Raji (cell line): ENCODE results near the gene MGA.

Experiments used
- POLR2A ChIP-seq: IDR thresholded peaks from 2 replicates; pipeline ENCODE4 v1.6.1; 2011; ENCODE audit warnings: low read depth, low read length, control low read depth; ENCODE audit not compliant: insufficient read depth

Gene MGA

DNA sequence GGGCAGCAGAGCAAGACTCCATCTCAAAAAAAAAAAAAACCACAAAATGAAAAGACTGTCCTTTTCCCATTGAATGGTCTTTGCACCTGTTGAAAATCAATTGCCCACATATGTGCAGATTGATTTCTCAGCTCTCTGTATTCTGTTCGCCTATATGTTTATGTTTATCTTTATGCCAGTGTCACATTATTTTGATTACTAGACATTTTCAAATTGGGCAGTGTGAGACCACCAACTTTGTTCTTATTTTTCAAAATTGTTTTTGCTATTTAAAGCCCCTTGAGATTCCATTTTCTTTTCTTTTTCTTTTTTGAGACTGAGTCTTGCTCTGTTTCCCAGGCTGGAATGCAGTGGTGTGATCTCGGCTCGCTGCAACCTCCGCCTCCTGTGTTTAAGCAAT lies 18.5 kb downstream of the MGA start:
- TF ChIP-seq POLR2A = no peak

GRCh38 chr15:41683955-41684354 lies 23.8 kb downstream of the MGA start:
- TF ChIP-seq POLR2A = no peak

GRCh38 chr15:41688671-41689070 lies 28.5 kb downstream of the MGA start:
- no peak for TF ChIP-seq POLR2A

- TF ChIP-seq POLR2A = no peak
Measured at GRCh38 chr15:41689083-41689482, 28.9 kb downstream of the MGA start.

DNA sequence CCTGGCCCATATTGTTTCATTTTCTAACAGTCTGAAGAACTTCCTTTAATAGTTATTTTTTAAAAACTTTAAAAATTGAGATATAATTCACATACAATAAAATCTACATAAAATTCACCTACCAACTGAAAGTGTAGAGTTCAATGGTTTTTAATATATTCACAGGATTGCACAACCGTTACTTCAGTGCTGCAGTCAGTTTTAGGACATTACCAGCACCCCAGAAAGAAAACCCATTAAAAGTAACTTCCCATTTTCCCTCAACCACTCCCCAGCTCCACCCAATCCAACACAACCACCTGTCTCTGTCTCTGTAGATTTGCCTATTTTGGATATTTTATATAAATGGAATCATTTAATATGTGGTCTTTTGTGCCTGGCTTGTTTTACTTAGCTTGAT lies 29.6 kb downstream of the MGA start:
- no peak for TF ChIP-seq POLR2A

- no peak for TF ChIP-seq POLR2A
Measured at GRCh38 chr15:41690636-41691035, 30.4 kb downstream of the MGA start.

DNA sequence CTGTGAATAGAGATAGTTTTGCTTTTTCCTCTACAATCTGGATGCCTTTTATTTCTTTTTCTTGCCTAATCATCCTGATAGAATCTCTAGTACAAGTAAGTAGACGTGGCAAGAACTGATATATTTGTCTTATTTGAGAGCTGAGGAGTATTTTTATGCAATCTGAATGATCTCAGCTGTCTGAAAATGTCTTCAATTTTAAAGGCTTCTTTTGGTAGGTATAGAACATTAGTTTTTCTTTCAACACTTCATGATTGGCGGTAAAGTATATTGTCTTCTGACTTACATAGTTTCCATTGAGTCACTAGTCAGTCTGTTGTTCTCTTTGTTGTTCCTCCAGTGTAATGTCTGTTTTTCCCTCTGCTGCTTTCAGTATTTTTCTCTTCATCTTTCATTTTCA lies 31.3 kb downstream of the MGA start:
- no peak for TF ChIP-seq POLR2A

GRCh38 chr15:41692049-41692448 lies 31.8 kb downstream of the MGA start:
- no peak for TF ChIP-seq POLR2A

- no peak for TF ChIP-seq POLR2A
Measured at GRCh38 chr15:41693757-41694156, 33.6 kb downstream of the MGA start.

DNA sequence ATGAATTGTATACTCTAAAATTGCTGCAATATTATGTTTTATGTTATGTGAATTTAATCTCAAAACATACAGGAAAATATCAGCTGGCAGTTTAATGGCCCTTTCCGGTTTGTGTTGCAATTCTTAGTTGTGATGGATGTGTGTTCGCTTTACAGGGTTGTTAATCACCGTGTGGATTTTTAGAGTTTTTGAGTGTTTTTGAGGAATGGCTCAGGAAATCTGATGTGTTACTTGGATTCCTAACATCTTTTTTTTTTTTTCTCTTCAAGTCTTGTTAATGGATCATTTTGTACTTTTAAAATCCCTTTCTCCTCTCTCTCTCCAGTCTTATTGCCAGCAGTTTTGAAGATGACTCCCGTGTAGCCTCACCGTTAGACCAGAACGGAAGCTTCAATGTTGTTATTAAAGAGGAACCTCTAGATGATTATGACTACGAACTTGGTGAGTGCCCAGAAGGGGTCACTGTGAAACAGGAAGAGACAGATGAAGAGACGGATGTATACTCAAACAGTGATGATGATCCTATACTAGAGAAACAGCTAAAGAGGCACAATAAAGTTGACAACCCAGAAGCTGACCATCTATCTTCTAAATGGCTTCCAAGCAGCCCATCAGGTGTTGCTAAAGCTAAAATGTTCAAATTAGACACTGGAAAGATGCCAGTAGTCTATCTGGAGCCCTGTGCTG lies 35.7 kb downstream of the MGA start:
- TF ChIP-seq POLR2A = no peak

GRCh38 chr15:41698779-41699178 lies 38.6 kb downstream of the MGA start:
- TF ChIP-seq POLR2A = no peak

DNA sequence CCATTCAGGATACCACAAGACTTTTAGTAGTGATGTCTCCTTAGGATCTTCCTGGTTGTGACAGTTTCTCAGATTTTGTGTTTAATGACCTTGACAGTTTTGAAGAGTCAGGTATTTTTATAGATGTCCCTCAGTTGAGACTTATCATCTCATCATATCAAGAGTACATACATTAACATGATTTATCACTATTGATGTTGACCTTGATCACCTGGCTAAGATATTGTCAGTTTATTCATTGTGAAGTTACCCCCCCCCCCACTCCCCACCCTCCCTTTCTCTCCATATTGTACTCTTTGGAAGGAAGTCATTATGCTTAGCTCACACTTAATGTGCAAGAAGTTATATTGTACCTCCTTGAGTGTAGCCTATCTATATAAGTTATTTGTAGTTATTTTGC lies 42.9 kb downstream of the MGA start:
- TF ChIP-seq POLR2A = no peak

DNA sequence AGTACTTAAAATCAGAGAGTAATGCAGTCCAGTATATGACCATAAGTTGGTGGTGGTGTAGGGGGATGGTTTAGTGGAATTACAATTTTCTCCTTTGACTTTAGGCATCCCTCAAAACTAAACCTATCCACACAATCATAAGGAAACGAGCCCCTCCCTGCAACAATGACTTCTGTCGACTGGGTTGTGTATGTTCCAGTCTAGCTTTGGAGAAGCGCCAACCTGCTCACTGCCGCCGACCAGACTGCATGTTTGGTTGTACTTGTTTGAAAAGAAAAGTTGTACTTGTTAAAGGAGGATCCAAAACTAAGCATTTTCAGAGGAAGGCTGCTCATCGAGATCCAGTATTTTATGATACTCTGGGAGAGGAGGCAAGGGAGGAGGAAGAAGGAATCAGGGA lies 52.8 kb downstream of the MGA start:
- TF ChIP-seq POLR2A = no peak

DNA sequence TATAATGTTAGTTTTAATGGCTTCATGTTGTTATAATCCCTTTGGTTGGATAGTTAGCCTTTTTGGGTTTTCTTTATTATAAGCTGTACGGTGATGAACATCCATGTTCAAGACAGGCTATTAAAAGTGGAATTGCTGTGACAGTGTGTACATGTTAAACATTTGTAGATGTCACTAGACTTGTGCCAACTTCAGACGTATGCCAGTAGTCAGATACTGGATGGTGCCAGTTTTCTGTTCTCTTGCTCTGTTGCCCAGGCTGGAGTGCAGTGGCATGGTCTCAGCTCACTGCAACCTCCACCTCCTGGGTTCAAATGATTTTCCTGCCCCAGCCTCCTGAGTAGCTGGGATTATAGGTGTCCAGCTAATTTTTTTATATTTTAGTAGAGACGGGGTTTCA lies 54.1 kb downstream of the MGA start:
- TF ChIP-seq POLR2A = no peak

DNA sequence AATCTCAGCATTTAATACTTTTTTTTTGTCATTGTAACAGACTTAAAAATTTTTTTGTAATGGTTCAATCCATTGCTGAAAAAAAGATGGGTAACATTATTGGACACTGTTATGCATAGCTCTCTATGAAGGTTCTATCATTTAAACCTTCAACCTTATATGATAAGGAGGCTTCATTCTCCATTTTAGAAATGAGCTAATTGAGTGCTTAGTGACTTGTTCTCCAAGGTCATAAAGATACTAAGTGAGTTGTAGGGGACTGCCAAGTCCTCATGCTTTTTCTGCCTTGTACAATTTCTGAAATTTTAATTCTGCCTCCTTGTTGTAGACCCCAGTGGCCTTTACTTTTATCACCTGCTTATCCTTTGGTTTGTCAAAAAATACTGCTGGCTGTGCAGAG lies 56.7 kb downstream of the MGA start:
- no peak for TF ChIP-seq POLR2A

DNA sequence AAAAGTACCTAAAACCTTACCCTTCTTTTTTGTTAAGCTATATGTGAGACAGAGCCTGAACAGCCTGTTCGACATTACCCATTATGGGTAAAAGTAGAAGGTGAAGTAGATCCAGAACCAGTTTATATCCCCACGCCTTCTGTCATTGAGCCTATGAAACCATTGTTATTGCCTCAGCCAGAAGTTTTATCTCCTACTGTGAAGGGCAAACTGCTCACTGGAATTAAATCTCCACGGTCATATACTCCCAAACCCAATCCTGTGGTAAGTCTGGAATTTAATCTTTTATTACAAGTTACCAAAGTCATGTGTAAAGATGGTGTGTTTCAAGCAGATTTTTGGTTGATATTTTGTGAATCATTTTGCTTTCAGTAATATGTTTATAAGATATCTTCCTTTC lies 66.9 kb downstream of the MGA start:
- no peak for TF ChIP-seq POLR2A

GRCh38 chr15:41730543-41730942 lies 70.3 kb downstream of the MGA start:
- TF ChIP-seq POLR2A = no peak
